GM21423 (cell line): ENCODE measurements around the gene ARAP1.
"Not testable (repeated sequence)": the region's sequence is repeated elsewhere in the genome, so short reads cannot be mapped to it uniquely, and the experiment has no call there.

Experiments
- ATAC-seq: cut with Tn5 transposase; IDR thresholded peaks from one replicate; pipeline ENCODE4 v1.9.1; 2021; ENCODE audit warnings: mild to moderate bottlenecking, moderate library complexity; ENCODE audit not compliant: unreplicated experiment

The ARAP1 gene

GRCh38 chr11:72752088-72752914, at the start of gene ARAP1:
Gene ARAP1 (minus strand): TSS chr11:72752408. CDS start chr11:72727128, 25,280 bp downstream.
- peak; percentile 72 for ATAC-seq

- ATAC-seq: no peak
Measured at GRCh38 chr11:72799441-72799840, 47.2 kb upstream of the ARAP1 start.

- no peak for ATAC-seq
Measured at GRCh38 chr11:72798361-72798760, 46.2 kb upstream of the ARAP1 start.

- ATAC-seq: peak; percentile 87
Measured at GRCh38 chr11:72793425-72794367, 41.5 kb upstream of the ARAP1 start, which contains the start of gene STARD10. Gene STARD10 (minus strand): TSS chr11:72794047. CDS start chr11:72781181, 12,866 bp downstream.

GRCh38 chr11:72793076-72793424, 40.8 kb upstream of the ARAP1 start:
- no peak for ATAC-seq

GRCh38 chr11:72792437-72793021, 40.3 kb upstream of the ARAP1 start:
- ATAC-seq: no peak

GRCh38 chr11:72791228-72791627, 39.0 kb upstream of the ARAP1 start:
- not testable (repeated sequence) for ATAC-seq

- ATAC-seq: no peak
Measured at GRCh38 chr11:72789493-72790131, 37.4 kb upstream of the ARAP1 start.

- no peak for ATAC-seq
Measured at GRCh38 chr11:72788241-72788640, 36.0 kb upstream of the ARAP1 start.

GRCh38 chr11:72787216-72788104, 35.3 kb upstream of the ARAP1 start:
- ATAC-seq: no peak

- no peak for ATAC-seq
Measured at GRCh38 chr11:72786305-72787215, 34.4 kb upstream of the ARAP1 start.

GRCh38 chr11:72784662-72785061, 32.5 kb upstream of the ARAP1 start:
- ATAC-seq: no peak

GRCh38 chr11:72783144-72783905, 31.1 kb upstream of the ARAP1 start:
- no peak for ATAC-seq

GRCh38 chr11:72782081-72782920, 30.1 kb upstream of the ARAP1 start:
- peak; percentile 10 for ATAC-seq

- ATAC-seq: peak; percentile 50
Measured at GRCh38 chr11:72781313-72782080, 29.3 kb upstream of the ARAP1 start.

- no peak for ATAC-seq
Measured at GRCh38 chr11:72781063-72781312, 28.8 kb upstream of the ARAP1 start.
